ENCODE data around the gene PLPP6. TPM values are rescaled to one million over a fixed set of nuclear protein-coding genes. Genes with fewer than 3 reads are reported as not detected.
A peak's percentile ranks its signal among the peaks of the same experiment; 100 is the strongest.

The PLPP6 gene
- total RNA-seq, 1 donor from 2014 or later, result 6.1 TPM

DNA sequence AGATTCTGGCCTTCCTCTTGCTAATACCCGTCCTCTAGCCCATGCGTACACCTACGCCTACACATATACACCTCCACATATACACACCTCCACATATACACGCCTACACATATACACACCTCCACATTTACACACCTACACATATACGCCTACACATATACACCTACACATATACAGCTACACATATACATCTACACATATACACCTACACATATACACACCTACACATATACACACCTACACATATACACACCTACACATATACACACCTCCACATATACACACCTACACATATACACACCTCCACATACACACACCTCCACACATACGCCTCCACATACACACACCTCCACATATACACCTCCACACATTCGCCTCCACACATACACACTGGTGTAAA, 51.8 kb downstream of the PLPP6 start:
- H3K36me3 ChIP-seq (ENCODE audit: control insufficient read depth, insufficient read depth, low read length), result peaks cover 12% of the 10 kb centered on the region

DNA sequence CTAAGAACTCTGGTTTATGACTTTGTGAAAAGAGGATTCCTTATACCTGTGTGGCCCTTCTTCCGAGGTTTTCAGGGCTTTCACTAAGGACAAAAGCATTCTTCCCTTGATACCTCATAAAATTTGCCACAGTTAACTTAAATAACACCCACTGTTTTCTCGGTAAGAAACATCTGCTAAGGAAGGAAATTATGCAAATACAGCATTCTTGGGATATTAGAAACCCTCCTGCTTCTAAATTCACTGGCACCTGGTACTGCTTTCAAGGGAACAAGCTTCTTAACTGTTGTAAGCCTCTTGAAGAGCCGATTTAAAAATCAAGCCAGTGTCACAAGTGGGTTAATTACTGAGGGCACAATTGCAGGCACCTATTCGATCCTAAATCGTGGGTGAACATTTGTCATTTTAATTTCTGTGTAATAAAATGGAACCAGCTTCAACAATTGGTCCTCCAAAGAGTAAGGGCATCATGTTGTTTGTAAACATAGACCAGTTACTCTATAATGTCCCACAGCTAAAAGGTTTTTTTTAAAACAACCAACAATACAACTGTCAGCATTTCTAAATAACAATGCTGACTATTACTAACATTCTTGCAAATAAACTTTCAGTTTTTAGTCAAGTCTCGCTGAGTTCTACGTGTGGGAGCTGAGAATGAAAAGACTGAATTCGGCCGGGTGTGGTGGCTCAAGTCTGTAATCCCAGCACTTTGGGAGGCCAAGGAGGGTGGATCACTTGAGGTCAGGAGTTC, 52.3 kb downstream of the PLPP6 start:
- FAIRE-seq, result no peak
- Histone ChIP-seq H3K27me3 (ENCODE audit: control insufficient read depth, insufficient read depth, low read length) (no peaks in the 10 kb centered on the region), H3K36me3 (ENCODE audit: control insufficient read depth, insufficient read depth, low read length) (peaks cover 15% of the 10 kb centered on the region), H3K4me3 (ENCODE audit: low read depth, low read length) (no peak overlapping the region)
- TF ChIP-seq, protein P1, sequence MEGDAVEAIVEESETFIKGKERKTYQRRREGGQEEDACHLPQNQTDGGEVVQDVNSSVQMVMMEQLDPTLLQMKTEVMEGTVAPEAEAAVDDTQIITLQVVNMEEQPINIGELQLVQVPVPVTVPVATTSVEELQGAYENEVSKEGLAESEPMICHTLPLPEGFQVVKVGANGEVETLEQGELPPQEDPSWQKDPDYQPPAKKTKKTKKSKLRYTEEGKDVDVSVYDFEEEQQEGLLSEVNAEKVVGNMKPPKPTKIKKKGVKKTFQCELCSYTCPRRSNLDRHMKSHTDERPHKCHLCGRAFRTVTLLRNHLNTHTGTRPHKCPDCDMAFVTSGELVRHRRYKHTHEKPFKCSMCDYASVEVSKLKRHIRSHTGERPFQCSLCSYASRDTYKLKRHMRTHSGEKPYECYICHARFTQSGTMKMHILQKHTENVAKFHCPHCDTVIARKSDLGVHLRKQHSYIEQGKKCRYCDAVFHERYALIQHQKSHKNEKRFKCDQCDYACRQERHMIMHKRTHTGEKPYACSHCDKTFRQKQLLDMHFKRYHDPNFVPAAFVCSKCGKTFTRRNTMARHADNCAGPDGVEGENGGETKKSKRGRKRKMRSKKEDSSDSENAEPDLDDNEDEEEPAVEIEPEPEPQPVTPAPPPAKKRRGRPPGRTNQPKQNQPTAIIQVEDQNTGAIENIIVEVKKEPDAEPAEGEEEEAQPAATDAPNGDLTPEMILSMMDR (IDR thresholded peaks at IDR 0.05; ENCODE audit: insufficient read depth, low read length, severe bottlenecking), result no peak
- DNase-seq (ENCODE audit: low read depth), result no peak

More for the DNA sequence above, 51.8 kb downstream of the PLPP6 start:
- TF ChIP-seq, protein P1 (IDR thresholded peaks at IDR 0.05; ENCODE audit: insufficient read depth, low read length, severe bottlenecking), result no peak
- FAIRE-seq (peak; percentile 96), DNase-seq (ENCODE audit: low read depth) (no peak)
- Histone ChIP-seq H3K27me3 (ENCODE audit: control insufficient read depth, insufficient read depth, low read length) (no peaks in the 10 kb centered on the region), H3K4me3 (ENCODE audit: low read depth, low read length) (no peak overlapping the region)

Other genes with a start within 250 kb of the PLPP6 start
- gene SLC1A1, start 171.8 kb upstream of the PLPP6 start, total RNA-seq, result 1.1 and 1.4 TPM in 2 replicates
- 2.6 and 6.5 TPM in 2 replicates for gene SPATA6L, start 4.2 kb downstream of the PLPP6 start, total RNA-seq
- 14.0 and 22.1 TPM in 2 replicates for gene CDC37L1, start 17.3 kb downstream of the PLPP6 start, total RNA-seq
- gene AK3, start 78.9 kb downstream of the PLPP6 start, total RNA-seq, result 59.5 and 80.5 TPM in 2 replicates
- 13.2 and 21.9 TPM in 2 replicates for gene RCL1, start 130.7 kb downstream of the PLPP6 start, total RNA-seq